Caco-2 (cell line): ENCODE data around the gene SLC6A2. TPM values are rescaled to one million over a fixed set of nuclear protein-coding genes. Genes with fewer than 3 reads are reported as not detected.

Experiments used
- BruUV-seq: library from RNA; stranded (reverse); fragments of 400-500 nt; replicated peaks from 2 replicates; lab custom pipeline; 2021; lab: Mats Ljungman, UMichigan
- CTCF ChIA-PET: fragments of 300-600 bp; sonication (Branson Sonifier 250); formaldehyde crosslinking; loops from one replicate; lab custom pipeline; 2022; ENCODE audit warnings: antibody characterized with exemption; lab: Charles Lee
- POLR2A ChIA-PET: fragments of 300-600 bp; sonication (Branson Sonifier 250); formaldehyde crosslinking; loops from one replicate; lab custom pipeline; 2022; ENCODE audit warnings: antibody characterized with exemption; lab: Charles Lee
- DNase-seq, 2 experiments: peaks; one replicate each; pipeline versions ENCODE4 v3.0.0 to v3.0.0-alpha.2; 2020 to 2022
- H3K27me3 ChIP-seq: replicated peaks from 2 replicates; pipeline ENCODE4 v1.6.0; 2011; ENCODE audit warnings: low read length; ENCODE audit not compliant: control insufficient read depth, insufficient read depth
- H3K36me3 ChIP-seq: 2 replicates; pipeline ENCODE4 v1.5.1; 2011; ENCODE audit warnings: low read length; ENCODE audit not compliant: control insufficient read depth, insufficient read depth
- H3K4me1 ChIP-seq: fragments of 250-450 bp; sonication (Bioruptor Pico); 2 replicates; pipeline ENCODE4 v1.5.1; 2020; ENCODE audit warnings: mild to moderate bottlenecking
- H3K4me3 ChIP-seq: 2 replicates; pipeline ENCODE4 v1.5.1; 2011; ENCODE audit warnings: low read depth, mild to moderate bottlenecking, control low read depth, low read length
- H3K9me3 ChIP-seq: fragments of 250-450 bp; sonication (Bioruptor Pico); 2 replicates; pipeline ENCODE4 v1.5.1; 2020; ENCODE audit warnings: mild to moderate bottlenecking, moderate library complexity
- H3K27ac Mint-ChIP-seq: one replicate; pipeline ENCODE4 v1.8.0; 2022; ENCODE audit warnings: mixed read lengths; ENCODE audit not compliant: unreplicated experiment
- H3K27me3 Mint-ChIP-seq: one replicate; pipeline ENCODE4 v1.8.0; 2022; ENCODE audit warnings: mixed read lengths; ENCODE audit not compliant: insufficient read depth, unreplicated experiment
- H3K36me3 Mint-ChIP-seq: one replicate; pipeline ENCODE4 v1.8.0; 2022; ENCODE audit warnings: mild to moderate bottlenecking, mixed read lengths; ENCODE audit not compliant: insufficient read depth, unreplicated experiment
- H3K4me1 Mint-ChIP-seq: one replicate; pipeline ENCODE4 v1.8.0; 2022; ENCODE audit warnings: low read depth, mixed read lengths; ENCODE audit not compliant: unreplicated experiment
- H3K4me3 Mint-ChIP-seq: one replicate; pipeline ENCODE4 v1.8.0; 2022; ENCODE audit warnings: mild to moderate bottlenecking, moderate library complexity, mixed read lengths; ENCODE audit not compliant: unreplicated experiment
- H3K9me3 Mint-ChIP-seq: one replicate; pipeline ENCODE4 v1.8.0; 2022; ENCODE audit warnings: mixed read lengths; ENCODE audit not compliant: unreplicated experiment
- intact Hi-C: fragments of 100-400 bp; cut with micrococcal nuclease; formaldehyde crosslinking; loops from one replicate; pipeline ENCODE4 v1.10.0; 2022; ENCODE audit not compliant: unreplicated experiment
- total RNA-seq: library from RNA; stranded (reverse); gene quantifications from 2 replicates; pipeline ENCODE4 v1.2.3, GENCODE V29; 2022
- TF ChIP-seq, protein P1 (sequence below), 2 experiments: fragments of 200-600 bp in 1 of 2; IDR thresholded peaks; 1 replicate in 1 of 2; 2 replicates in 1 of 2; pipeline versions ENCODE4 v1.5.1 to v1.8.0; 2011 to 2022; ENCODE audit warnings: antibody characterized with exemption in 1 of 2, control low read depth in 1 of 2, inconsistent platforms in 1 of 2, low read depth in 1 of 2, low read length in 1 of 2, mild to moderate bottlenecking in 1 of 2, moderate library complexity in 1 of 2; ENCODE audit not compliant: insufficient read depth in 1 of 2, severe bottlenecking in 1 of 2, unreplicated experiment in 1 of 2

Gene SLC6A2
- total RNA-seq, 1 experiment from 2014 or later, result not detected

DNA sequence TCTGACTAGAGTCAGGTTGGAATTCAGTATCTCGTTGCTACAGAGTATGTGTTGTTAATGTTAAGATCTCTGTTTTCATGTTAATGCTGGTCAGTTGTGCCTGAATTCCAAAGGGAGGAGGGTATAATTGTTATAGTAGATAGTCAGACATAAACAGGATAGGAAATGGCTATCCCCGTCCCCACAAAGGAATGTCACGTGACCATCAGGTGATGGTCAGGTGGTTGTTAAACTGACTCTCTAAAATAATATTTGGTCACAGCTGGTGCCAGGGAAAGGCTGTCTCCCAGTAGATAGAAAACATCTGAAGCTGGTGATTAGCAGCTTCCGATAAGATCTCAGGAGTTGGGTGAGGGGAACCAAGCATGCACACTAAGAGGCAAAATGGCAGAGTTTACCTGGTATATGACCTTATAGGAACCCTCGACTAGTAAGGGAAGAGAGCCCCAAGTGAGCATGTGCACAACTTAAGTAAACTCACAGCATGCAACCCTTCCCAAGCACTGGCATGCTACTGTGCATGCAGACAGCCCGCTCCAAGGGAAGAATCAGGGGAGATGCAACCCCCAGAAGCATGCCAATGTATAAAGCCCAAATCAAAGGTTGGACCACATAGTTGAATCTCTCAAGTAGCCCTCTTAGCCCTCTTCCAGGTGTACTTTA is 27.4 kb upstream of the SLC6A2 start:
- DNase-seq, result no peak
- peaks cover 2% of the 10 kb centered on the region for H3K4me1 Mint-ChIP-seq
- CTCF ChIA-PET, result no interaction called here
- H3K4me3 ChIP-seq, result no peak overlapping the region
- no peaks in the 10 kb centered on the region for H3K4me1 ChIP-seq
- no TSS peak for BruUV-seq
- no peaks in the 10 kb centered on the region for H3K27me3 ChIP-seq
- no peak overlapping the region for H3K4me3 Mint-ChIP-seq
- intact Hi-C loops, result no loop called here
- peaks cover 28% of the 10 kb centered on the region for H3K9me3 Mint-ChIP-seq
- H3K36me3 ChIP-seq, result no peaks in the 10 kb centered on the region
- H3K9me3 ChIP-seq, result 0 out of 2 replicates have a peak, but pooled peaks cover 11% of the 10 kb centered on the region
- TF ChIP-seq, protein P1, sequence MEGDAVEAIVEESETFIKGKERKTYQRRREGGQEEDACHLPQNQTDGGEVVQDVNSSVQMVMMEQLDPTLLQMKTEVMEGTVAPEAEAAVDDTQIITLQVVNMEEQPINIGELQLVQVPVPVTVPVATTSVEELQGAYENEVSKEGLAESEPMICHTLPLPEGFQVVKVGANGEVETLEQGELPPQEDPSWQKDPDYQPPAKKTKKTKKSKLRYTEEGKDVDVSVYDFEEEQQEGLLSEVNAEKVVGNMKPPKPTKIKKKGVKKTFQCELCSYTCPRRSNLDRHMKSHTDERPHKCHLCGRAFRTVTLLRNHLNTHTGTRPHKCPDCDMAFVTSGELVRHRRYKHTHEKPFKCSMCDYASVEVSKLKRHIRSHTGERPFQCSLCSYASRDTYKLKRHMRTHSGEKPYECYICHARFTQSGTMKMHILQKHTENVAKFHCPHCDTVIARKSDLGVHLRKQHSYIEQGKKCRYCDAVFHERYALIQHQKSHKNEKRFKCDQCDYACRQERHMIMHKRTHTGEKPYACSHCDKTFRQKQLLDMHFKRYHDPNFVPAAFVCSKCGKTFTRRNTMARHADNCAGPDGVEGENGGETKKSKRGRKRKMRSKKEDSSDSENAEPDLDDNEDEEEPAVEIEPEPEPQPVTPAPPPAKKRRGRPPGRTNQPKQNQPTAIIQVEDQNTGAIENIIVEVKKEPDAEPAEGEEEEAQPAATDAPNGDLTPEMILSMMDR (IDR thresholded peaks at IDR 0.05; ENCODE audit: insufficient read depth in 1 of 2, low read depth in 1 of 2, low read length in 1 of 2, severe bottlenecking in 1 of 2, unreplicated experiment in 1 of 2), result no peak
- POLR2A ChIA-PET, result no interaction called here
- H3K27me3 Mint-ChIP-seq, result no peaks in the 10 kb centered on the region
- no peaks in the 10 kb centered on the region for H3K36me3 Mint-ChIP-seq
- no peak overlapping the region for H3K27ac Mint-ChIP-seq

DNA sequence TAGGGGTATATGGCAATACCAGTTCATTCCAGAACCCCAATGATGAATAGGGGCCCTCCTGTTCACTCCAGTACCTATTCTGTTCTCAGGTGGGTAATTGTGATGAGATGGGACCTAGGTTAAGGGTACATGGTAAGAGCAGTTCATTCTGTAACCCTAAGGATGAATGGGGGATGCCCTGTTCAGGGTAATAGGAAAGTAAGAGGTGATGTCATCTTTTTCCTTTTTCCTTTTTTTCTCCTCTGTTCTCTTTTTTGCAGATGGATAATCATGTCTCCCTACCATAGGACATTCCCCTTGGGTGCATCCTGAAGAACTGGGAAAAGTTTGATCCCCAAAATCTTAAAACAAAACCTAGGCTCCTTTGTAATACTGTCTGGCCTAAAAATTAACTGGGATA is 25.0 kb upstream of the SLC6A2 start:
- DNase-seq, result no peak
- H3K4me3 Mint-ChIP-seq, result no peak overlapping the region
- Histone ChIP-seq H3K9me3 (0 out of 2 replicates have a peak, but pooled peaks cover 11% of the 10 kb centered on the region), H3K27me3 (no peaks in the 10 kb centered on the region), H3K4me3 (no peak overlapping the region), H3K36me3 (no peaks in the 10 kb centered on the region), H3K4me1 (no peaks in the 10 kb centered on the region)
- TF ChIP-seq, protein P1 (IDR thresholded peaks at IDR 0.05; ENCODE audit: insufficient read depth in 1 of 2, low read depth in 1 of 2, low read length in 1 of 2, severe bottlenecking in 1 of 2, unreplicated experiment in 1 of 2), result no peak
- no peaks in the 10 kb centered on the region for H3K36me3 Mint-ChIP-seq
- peaks cover 28% of the 10 kb centered on the region for H3K9me3 Mint-ChIP-seq
- CTCF ChIA-PET, result no interaction called here
- H3K27me3 Mint-ChIP-seq, result no peaks in the 10 kb centered on the region
- POLR2A ChIA-PET, result no interaction called here
- no TSS peak for BruUV-seq
- intact Hi-C loops, result no loop called here
- H3K4me1 Mint-ChIP-seq, result no peaks in the 10 kb centered on the region
- no peak overlapping the region for H3K27ac Mint-ChIP-seq

DNA sequence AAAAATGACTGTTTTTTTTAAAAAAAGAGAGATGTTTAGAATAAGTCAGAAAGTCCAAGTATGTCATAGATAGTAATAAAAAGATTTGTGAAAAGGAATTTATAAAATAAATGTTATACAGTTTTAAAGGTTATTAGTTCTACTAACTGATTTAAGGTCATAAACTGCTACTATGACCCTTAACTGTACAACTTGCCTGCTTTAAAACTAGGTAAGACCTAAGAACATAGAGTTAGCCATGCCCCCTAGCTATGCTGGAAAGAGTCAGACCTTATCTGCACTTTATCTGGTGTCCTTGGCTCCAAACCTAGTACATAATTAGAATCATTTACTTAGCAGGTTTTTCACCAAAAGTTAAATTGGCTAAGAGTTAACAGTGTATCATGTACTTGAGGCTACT is 23.5 kb upstream of the SLC6A2 start:
- Histone ChIP-seq H3K27me3 (no peaks in the 10 kb centered on the region), H3K9me3 (0 out of 2 replicates have a peak, but pooled peaks cover 11% of the 10 kb centered on the region), H3K4me3 (no peak overlapping the region), H3K4me1 (peaks cover 7% of the 10 kb centered on the region; the same call in 1 of the 2 replicates), H3K36me3 (no peaks in the 10 kb centered on the region)
- no peak for DNase-seq
- CTCF ChIA-PET, result no interaction called here
- Mint-ChIP-seq H3K27ac (no peak overlapping the region), H3K4me3 (no peak overlapping the region), H3K36me3 (no peaks in the 10 kb centered on the region), H3K9me3 (peaks cover 20% of the 10 kb centered on the region), H3K27me3 (no peaks in the 10 kb centered on the region), H3K4me1 (no peaks in the 10 kb centered on the region)
- POLR2A ChIA-PET, result no interaction called here
- intact Hi-C loops, result no loop called here
- no TSS peak for BruUV-seq
- TF ChIP-seq, protein P1 (IDR thresholded peaks at IDR 0.05; ENCODE audit: insufficient read depth in 1 of 2, low read depth in 1 of 2, low read length in 1 of 2, severe bottlenecking in 1 of 2, unreplicated experiment in 1 of 2), result no peak
